HG03108 (cell line): Measurements from ENCODE around the gene AFAP1L2.

Experiments
- ATAC-seq: cut with Tn5 transposase; IDR thresholded peaks from one replicate; pipeline ENCODE4 v1.9.1; 2021; ENCODE audit warnings: moderate library complexity; ENCODE audit not compliant: unreplicated experiment

Gene AFAP1L2, protein sequence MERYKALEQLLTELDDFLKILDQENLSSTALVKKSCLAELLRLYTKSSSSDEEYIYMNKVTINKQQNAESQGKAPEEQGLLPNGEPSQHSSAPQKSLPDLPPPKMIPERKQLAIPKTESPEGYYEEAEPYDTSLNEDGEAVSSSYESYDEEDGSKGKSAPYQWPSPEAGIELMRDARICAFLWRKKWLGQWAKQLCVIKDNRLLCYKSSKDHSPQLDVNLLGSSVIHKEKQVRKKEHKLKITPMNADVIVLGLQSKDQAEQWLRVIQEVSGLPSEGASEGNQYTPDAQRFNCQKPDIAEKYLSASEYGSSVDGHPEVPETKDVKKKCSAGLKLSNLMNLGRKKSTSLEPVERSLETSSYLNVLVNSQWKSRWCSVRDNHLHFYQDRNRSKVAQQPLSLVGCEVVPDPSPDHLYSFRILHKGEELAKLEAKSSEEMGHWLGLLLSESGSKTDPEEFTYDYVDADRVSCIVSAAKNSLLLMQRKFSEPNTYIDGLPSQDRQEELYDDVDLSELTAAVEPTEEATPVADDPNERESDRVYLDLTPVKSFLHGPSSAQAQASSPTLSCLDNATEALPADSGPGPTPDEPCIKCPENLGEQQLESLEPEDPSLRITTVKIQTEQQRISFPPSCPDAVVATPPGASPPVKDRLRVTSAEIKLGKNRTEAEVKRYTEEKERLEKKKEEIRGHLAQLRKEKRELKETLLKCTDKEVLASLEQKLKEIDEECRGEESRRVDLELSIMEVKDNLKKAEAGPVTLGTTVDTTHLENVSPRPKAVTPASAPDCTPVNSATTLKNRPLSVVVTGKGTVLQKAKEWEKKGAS

DNA sequence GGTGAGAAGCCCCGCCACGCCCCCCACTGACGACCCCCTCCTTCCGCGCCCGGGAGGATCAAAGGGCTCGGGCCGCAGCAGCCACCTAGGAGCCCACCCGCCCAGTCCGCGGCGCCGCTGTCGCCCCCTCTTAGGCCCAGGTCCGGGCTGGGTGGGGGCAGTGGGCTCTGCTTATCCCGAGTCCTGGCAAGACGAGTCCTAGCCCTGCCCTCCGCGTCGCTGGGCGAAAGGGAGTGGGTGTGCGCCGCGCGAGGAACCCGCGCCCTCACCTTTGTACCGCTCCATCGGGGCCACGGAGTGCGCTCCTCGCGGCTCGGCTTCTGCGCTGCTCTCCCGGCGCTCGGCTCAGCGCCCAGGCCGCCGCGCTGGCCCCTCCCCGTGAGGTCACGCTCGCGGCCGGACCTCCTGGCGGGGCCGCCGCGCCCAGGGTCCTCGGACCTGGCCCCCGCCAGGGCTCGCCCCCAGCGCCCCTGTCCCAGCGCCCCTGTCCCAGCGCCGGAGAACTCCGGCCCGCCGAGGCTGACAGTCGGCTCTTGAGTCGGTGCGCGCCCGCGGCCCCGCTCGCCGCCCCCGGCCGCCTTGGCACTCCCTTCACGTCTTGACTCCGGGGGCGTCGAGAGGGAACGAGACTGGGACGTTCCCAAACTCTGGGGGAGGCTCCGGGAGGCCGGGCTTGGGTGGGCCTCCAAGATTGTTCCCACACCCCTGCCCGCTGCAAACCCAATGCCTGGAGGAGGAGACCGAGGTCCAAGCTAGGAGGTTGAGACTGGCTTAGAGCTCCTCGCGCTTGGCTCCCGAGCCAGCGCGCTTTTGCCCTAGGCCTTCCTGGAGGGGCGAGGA lies at the start of gene AFAP1L2:
TSS of gene AFAP1L2 (minus strand) at position 332 of the 840 bp plus-strand sequence. CDS start at position 285, 47 bp downstream.
- no peak for ATAC-seq

DNA sequence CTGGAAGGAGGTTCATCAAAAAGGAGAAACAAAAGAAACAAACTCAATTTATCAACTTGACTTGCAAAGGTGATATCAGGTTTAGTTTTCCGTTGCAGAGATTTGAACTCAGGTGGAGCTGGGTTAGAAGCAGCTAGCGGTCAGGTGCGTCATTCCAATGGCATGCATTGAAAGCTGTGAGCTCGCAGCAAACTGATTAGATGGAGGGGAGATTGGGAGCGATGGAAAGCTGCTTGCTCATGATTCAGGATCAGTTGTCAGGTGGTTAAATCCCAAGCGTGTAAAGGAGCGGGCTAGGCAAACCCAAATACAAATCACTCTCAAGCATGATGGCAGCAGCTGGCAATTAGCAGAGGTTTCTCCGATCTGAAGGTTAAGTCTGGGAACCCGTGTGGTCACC lies 49.3 kb upstream of the AFAP1L2 start:
- no peak for ATAC-seq

DNA sequence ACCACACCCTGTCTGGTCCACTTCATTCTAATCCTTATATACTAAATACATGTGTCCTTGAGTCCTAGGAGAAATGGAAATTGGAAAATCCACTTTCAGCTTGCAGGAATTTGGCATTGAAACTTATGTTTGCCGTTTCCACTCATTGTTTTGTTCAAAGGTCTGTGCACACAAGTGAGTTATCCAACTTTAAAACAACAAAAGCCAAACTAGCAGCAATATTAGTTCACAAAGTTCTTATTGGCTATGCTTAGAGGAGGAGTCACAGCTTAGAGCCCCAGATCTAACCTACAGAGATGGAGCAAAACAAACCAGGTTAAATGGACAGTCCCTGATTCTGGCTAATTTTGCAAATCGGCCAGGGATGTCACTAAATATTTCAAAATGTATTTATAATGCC lies 44.6 kb upstream of the AFAP1L2 start:
- ATAC-seq, result no peak

DNA sequence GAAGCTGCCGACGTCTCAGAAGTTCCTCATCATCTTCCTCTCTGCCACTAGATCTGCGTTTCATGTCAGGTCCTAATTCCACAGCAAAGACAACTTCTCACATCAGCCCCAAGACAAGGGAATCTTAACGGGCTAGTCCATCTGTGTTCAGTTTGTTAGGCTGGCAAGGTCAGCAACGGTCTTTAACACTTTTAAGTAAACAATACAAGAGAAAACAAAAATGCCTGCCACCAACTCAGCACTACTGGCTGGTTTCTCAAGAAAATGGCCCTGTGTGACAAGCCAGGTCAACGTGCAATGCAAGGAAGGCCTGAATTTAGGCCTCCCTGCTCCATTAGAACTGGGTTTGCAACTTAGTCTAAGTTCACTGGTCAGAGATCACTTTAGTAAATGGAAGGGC lies 41.0 kb upstream of the AFAP1L2 start:
- no peak for ATAC-seq

DNA sequence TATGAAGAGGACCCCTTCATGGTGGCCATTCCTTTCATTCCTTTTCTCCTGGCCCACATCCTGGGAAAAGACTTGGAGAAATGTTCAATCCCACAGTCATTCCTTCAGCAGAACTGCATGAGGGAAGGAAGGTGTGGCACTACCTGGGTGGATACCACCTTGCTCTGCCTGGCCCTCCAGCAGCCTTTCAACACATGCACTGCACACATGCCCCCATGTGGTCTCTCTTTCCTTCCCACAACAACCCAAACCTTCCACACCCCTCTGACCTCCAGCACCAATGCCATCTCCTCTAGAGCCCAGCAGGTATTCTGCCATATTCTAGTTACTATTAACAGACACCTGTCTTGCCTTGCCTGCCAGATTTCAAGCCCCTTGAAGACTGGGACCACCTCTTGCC lies 40.5 kb upstream of the AFAP1L2 start:
- no peak for ATAC-seq

DNA sequence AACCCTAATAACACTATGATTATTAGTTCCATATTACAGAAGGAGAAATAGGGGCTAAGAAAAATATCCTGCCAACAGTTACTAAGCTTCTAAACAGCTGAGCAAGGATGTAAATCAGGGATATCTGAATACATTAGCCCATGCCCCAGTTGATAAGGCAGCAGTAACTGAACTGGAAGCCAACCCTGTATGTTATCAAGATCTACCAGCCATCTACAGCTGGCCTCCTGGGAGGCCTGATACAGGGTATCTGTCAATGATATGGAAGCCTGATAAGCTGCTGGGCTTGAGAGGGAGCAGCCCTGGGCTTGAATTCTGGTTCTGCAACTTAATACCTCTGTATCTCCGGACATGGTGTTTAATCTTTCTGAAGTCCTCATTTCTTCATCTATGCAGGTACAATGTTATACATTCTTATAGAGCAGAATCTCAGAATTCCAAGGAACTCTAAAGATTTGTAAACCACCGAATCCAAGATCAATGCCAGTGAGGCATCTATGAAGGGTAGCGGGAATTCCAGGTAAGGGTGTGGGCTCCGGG lies 37.9 kb upstream of the AFAP1L2 start:
- ATAC-seq, result no peak

DNA sequence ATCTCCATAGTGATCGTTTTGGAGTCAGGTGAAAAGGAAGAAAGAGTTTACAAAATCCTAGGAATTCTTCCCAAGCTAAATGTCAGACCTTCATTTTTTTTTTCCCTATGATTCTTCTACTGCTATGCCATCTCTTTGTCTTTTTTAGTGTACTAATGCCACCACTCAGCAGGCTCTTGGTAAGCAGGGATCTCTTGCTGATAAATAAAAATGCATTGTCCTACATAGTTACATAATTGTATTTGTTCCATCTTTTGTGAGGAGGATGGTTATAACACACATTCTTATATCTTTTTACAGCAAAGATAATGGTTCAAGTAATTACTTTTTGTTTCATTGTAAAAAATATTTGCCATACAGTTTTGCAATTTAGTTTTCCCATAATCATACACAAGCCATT lies 36.8 kb upstream of the AFAP1L2 start:
- ATAC-seq, result no peak

DNA sequence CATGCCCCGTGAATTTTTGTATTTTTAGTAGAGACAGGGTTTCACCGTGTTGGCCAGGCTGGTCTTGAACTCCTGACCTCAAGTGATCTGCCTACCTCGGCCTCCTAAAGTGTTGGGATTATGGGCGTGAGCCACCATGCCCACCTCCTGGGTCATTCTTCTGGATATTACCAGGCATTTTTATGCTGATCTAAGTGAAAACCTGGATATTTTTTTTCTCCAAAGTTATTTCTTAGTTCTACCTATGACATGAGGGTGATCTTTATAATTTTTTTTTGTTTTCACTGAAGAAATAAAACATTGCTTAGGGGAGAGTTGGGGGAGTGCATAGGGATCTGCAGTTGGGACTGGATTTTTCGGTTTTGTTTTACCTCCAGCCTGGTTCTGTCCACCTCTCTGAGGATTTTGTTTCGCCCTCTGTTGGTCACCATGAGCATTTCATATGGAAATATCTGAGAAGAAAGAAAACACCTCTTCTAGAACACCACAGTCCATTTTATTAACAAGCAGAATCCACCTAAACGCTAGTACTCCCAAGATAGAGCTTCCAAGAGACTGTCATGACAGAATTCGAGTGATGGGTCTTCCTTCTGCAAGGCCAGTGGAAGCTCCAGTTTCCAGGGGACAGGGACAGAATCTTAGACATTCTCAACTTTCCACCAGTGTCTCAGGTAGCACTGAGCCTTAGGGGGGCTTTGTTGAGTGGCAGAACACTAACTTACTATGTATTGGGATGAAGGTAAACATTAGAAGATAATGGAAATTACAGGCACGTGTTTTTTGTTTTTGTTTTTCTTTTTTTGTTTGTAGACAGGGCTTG lies 33.4 kb upstream of the AFAP1L2 start:
- ATAC-seq, result no peak

DNA sequence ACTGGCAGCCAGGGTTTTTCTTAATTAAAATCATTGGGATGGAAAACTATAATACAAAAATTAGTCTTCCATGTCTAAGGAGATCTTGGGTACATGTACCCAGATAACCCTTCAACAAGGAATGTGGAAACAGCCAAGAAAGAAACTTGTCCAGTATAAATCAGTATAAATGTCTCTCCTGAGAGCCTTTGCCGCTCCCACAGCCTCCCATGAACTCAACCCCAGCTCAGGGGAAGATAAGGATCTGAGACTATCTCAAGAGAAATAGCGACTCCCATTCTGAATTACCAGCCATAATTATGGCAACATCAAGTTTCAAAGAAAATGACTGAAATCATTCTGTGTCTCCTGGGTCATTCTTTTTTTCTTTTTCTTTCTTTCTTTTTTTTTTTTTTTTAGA lies 32.6 kb upstream of the AFAP1L2 start:
- ATAC-seq, result no peak

DNA sequence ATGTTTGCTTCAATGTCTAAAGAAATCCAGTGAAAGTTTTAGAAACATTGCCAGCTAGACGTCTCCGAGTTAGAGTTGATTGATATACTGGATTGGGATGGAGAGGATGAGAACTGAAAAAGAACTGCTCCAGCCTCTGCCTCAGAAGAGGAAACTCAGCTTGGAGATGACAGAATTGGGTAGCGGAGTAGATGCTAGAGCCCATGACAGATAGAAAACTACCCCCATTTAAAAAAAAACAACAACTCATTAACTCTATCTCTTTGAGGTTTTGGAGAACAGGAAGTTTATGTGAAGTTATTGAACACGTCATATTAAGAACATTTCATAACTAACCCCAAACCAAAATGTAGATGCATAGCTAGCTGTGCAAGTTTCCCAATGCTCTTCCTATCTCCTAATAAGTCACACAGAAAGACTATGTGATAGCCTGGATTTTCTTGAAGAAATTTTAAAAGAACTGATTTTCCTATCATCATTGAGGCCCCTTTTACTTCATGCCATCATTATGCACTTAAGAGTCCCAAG lies 28.3 kb upstream of the AFAP1L2 start:
- ATAC-seq, result no peak

DNA sequence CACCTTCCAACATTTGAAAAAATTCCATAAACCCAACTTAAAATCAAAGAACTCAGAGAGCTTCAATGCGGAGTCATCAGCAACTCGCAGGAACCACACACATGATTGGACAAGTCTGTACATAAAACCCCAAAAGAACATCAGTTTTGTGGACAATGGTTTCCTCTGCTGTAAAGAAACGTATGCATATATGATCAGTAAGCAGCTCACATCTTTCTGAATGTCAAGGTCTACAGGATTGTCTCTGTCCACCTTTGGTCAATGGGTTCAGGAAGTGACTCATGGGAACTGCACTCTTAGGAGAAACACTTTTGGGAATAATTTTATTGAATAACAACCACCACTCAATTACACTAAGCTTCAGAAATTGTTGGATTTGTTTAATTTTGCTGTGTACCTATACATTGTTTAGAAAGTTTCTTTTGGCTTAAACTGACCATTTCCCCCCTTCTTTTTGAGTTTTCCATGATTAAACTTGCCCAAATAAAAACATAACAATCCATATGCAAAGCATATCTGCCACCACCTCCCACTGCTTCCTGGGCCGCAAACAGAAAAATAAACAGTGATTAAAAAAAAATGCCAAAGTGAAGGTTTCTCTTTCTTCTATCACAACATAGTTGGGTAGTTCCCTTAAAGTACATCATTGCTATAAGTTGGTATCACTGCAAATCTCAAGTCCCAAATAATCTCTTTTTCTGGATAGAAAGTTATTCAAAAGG lies 27.3 kb upstream of the AFAP1L2 start:
- ATAC-seq, result no peak

DNA sequence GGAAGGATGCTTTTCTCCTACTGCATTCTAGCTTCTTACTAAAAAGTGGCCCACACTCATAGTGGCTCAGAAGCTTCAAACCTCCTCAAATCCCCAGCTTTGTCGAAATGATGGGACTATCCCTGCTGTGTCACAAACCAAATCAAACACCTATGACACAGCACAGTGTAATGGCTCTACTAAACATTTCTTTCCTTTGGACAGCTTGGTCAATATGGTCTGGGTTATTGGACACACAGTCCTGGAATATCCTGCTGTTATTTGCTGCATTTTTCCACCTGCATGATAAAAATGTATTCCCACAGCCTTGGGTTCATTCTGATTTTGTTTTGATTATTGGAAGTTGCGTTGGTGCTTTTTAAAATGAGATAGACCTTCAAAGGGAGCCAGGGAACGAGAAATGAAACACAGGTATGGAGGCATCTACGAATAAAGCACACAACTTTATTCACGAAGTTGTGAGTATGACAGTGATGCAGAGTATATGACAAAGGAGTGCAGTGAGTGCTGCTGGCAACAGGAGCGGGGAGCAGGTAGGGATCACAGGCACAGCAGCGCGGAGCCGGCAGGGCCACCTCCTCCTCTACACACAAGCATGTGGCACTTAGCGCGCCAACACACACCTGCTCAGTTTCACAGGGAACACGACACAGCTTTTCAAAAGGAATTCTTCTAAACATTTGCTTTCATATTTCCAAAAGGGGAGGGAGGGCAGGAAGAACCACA lies 26.5 kb upstream of the AFAP1L2 start:
- no peak for ATAC-seq

DNA sequence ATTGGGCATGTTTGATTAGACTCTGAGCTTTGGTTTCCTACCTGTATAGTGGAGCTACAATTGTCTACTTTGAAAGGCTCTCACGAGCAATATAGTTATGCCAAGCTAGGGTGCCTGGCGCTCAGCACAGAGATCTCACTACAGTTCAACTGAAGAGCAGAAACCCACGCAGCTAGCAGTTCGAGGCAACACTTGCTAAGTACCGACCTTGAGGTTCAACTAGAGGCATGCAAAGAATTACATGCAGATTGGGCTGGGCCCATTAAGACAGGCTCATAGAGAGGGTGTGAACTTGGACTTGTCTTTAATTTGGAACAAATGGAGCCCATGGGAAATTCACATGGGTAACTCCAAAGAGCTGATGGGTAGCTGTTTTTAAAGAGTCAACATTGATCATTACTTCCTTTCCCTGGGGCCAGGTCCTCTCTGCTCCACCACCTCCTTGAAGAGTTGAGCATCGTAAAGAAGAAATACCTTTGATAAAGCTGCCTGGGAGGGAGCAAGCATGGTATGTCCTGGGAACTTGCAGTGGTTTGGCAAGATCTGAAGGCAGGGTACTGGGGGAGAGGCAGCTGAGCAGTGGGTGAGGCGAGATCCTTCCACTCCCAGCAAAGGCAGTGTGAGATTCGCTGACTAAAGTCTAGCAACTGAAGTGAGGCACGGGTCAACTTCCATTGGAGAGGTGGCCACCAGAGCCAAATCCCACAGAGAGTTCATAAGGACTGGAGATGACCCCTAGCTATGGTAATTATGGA lies 25.5 kb upstream of the AFAP1L2 start:
- ATAC-seq, result no peak

DNA sequence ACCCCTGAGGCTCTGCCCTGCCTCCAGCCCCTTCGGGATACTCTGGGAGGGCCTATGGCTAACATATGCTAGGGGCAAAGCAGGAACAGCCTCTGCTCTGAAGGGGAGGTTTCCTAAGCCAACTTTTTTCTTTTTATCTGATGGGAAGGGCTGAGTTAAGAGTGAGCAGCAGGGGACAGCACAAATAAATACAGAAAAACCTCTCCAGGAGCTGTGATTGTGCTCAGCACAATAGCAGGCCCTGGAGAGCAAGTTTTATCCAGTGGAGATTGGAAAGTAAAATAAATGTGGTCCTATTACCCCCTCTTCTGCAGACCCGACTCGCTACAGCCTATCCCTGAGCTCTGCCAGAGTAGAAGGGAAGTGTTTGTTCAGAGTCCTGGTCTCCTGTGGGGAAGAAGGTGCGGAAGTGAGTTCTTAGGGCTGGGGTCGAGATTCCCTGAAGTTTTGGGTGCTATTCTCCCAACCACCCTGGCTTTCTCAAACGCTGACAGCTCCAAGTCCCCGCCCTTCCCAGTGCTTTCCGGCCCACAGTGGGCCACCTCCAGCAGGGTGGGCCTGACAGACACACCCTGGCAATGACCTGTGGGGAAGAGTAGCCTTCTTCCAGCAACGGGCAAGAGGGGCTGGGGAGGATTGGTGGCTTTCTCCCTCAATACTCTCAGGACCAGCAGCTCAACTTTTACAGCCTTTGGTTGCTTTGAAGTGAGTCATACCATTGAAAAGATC lies 23.0 kb upstream of the AFAP1L2 start:
- ATAC-seq, result no peak

DNA sequence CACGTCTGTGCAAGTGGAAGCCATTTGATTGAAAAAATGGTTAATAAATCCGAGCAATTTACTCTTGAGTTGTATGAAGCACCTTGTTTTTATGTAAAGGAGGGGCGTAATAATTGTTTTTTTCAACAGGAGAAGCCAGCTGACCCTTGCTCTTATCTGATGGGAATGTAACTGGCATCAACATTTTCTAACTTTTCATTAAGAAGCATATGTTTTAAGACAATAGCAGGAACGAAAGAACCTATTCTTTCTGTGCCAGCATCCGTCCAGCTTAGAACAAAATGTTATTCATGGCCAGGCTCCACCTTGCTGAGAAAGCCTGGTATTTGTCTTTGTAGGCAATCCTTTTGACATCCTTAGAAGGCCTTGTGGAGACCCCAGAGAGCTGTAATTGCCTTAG lies 22.2 kb upstream of the AFAP1L2 start:
- no peak for ATAC-seq

DNA sequence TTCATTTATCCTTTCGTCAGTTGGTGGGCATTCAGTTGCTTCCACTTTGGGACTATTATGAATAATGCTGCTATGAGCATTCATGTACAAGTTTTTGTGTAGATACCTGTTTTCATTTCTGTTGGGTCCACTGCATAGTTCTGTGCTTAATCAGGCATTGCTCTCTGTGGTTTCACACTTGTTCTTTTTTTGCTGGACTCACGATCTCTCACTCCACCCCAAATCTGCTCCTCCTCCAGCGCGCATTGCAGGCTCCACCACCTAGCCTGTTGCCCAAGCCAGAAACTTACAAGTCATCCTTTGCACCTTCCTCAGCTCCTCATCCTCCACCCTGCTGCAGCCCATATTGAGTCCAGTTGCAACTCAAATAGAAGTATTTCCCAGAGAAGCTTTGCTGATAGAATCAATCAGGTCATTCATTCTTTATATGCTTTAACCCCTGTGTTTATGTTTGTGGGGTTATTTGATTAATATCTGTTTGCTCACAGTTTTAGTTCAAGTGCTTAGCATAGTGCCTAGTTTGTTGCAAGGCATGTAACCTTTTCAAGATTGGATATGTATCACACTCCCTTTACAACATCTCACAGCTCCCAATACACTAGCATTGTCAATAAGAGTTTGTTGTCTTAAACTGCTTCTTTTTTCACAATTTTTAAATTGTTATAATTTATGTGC lies 16.6 kb upstream of the AFAP1L2 start:
- ATAC-seq, result no peak

DNA sequence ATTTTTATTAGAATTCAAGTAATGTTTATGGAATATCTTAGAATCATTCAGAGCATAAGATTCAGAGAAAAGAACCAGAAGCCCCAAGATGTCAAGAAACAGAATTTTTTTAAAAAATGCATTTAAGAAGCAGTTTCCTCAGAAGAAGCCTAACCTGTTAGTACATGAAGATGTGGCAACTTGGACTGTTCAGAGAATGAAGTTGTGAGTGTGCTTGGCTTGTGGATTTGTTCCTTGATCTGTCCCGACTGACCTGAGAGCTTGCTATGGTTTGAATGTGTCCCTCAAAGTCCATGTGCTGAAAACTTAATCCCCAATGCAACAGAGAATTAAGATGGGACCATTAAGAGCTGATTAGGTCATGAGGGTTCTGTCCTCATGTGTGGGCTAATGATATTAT lies 13.8 kb upstream of the AFAP1L2 start:
- no peak for ATAC-seq
